B cell (primary cell): Measurements from ENCODE around the gene UBTD1. TPM values are rescaled to one million over a fixed set of nuclear protein-coding genes. Genes with fewer than 3 reads are reported as not detected.
"Not testable (repeated sequence)": the region's sequence is repeated elsewhere in the genome, so short reads cannot be mapped to it uniquely, and the experiment has no call there.

Experiments used
- ATAC-seq: fragments of 200-7000 bp; cut with Tn5 transposase; one replicate; pipeline ENCODE4 v1.10.0; 2021; ENCODE audit warnings: low read depth, mild to moderate bottlenecking, moderate number of reproducible peaks, moderate library complexity
- CTCF ChIA-PET: fragments of 350-600 bp; sonication (Branson Sonifier 250); formaldehyde crosslinking; loops from one replicate; lab custom pipeline; 2021; ENCODE audit warnings: antibody characterized with exemption, inconsistent platforms; lab: Charles Lee
- POLR2A ChIA-PET: fragments of 350-600 bp; sonication (Branson Sonifier 250); formaldehyde crosslinking; loops from one replicate; lab custom pipeline; 2021; ENCODE audit warnings: antibody characterized with exemption; lab: Charles Lee
- DNase-seq: peaks from one replicate; pipeline ENCODE4 v3.0.0; 2013
- H2AFZ ChIP-seq: 2 replicates; pipeline ENCODE4 v1.6.1; 2012; ENCODE audit warnings: mild to moderate bottlenecking, low read depth, low read length; ENCODE audit not compliant: insufficient read depth, poor library complexity, severe bottlenecking
- H3K27ac ChIP-seq, 2 donors: 1 replicate in 1 of 2; 2 replicates in 1 of 2; pipeline ENCODE4 v1.5.1; 2012 to 2013; ENCODE audit warnings: low read length in 2 of 2, mild to moderate bottlenecking in 2 of 2, moderate library complexity in 1 of 2
- H3K27me3 ChIP-seq, 4 experiments: fragments of 200-600 bp in 1 of 4; sonication (generic) in 1 of 4; replicated peaks in 1 of 4; 1 replicate in 2 of 4; 2 replicates in 2 of 4; pipeline versions ENCODE4 v1.6.1 to v1.7.0; 2013 to 2016; ENCODE audit warnings: low read length in 3 of 4, mild to moderate bottlenecking in 2 of 4, mixed read lengths in 1 of 4, moderate library complexity in 1 of 4; ENCODE audit not compliant: insufficient read depth in 4 of 4, control insufficient read depth in 3 of 4; ENCODE audit errors: control extremely low read depth in 1 of 4
- H3K36me3 ChIP-seq, 2 experiments: replicated peaks in 1 of 2; 1 replicate in 1 of 2; 2 replicates in 1 of 2; pipeline versions ENCODE4 v1.6.1 to v1.7.1; 2013; ENCODE audit warnings: low read length in 1 of 2; ENCODE audit not compliant: insufficient read depth in 2 of 2, control insufficient read depth in 1 of 2; ENCODE audit errors: control extremely low read depth in 1 of 2, extremely low read depth in 1 of 2
- H3K4me1 ChIP-seq, 2 donors: fragments of 200-600 bp in 1 of 2; sonication (generic) in 1 of 2; 1 replicate in 1 of 2; 2 replicates in 1 of 2; pipeline versions ENCODE4 v1.5.1 to v1.6.1; 2013 to 2017; ENCODE audit warnings: low read length in 2 of 2; ENCODE audit not compliant: control insufficient read depth in 2 of 2, insufficient read depth in 2 of 2
- H3K4me2 ChIP-seq: replicated peaks from 2 replicates; pipeline ENCODE3; 2012; ENCODE audit warnings: mild to moderate bottlenecking, low read depth, low read length; ENCODE audit not compliant: poor library complexity, severe bottlenecking
- H3K4me3 ChIP-seq, 5 experiments: fragments of 200-600 bp in 1 of 5; sonication (generic) in 1 of 5; 1 replicate in 3 of 5; 2 replicates in 2 of 5; pipeline versions ENCODE4 v1.5.1 to v1.7.0; 2011 to 2016; ENCODE audit warnings: low read length in 4 of 5, mild to moderate bottlenecking in 4 of 5, low read depth in 2 of 5, control low read depth in 1 of 5, moderate library complexity in 1 of 5; ENCODE audit not compliant: insufficient read depth in 1 of 5; ENCODE audit errors: control extremely low read depth in 1 of 5, extremely low read depth in 1 of 5
- H3K79me2 ChIP-seq: fragments of 200-600 bp; sonication (generic); one replicate; pipeline ENCODE4 v1.6.0; 2016; ENCODE audit warnings: low read length; ENCODE audit not compliant: control insufficient read depth, insufficient read depth
- H3K9ac ChIP-seq: fragments of 200-600 bp; sonication (generic); 2 replicates; pipeline ENCODE4 v1.6.1; 2017; ENCODE audit warnings: mild to moderate bottlenecking, low read length, moderate library complexity
- H3K9me3 ChIP-seq, 3 donors: one replicate each; pipeline versions ENCODE4 v1.6.1 to v1.7.1; 2013; ENCODE audit warnings: low read length in 2 of 3; ENCODE audit not compliant: control insufficient read depth in 2 of 3, insufficient read depth in 1 of 3; ENCODE audit errors: control extremely low read depth in 1 of 3
- H4K20me1 ChIP-seq: 2 replicates; pipeline ENCODE4 v1.6.0; 2012; ENCODE audit warnings: mild to moderate bottlenecking, low read length; ENCODE audit not compliant: insufficient read depth, control insufficient read depth, poor library complexity, severe bottlenecking
- H3K27ac Mint-ChIP-seq: one replicate; pipeline ENCODE4 v1.8.0; 2021; ENCODE audit warnings: mixed read lengths
- H3K27me3 Mint-ChIP-seq: one replicate; pipeline ENCODE4 v1.8.0; 2021; ENCODE audit warnings: mixed read lengths
- H3K4me1 Mint-ChIP-seq: one replicate; pipeline ENCODE4 v1.8.0; 2021; ENCODE audit warnings: mixed read lengths
- H3K4me3 Mint-ChIP-seq: one replicate; pipeline ENCODE4 v1.8.0; 2021; ENCODE audit warnings: mixed read lengths
- H3K9me3 Mint-ChIP-seq: one replicate; pipeline ENCODE4 v1.8.0; 2022; ENCODE audit warnings: mixed read lengths; ENCODE audit not compliant: insufficient read depth
- EZH2 ChIP-seq: IDR thresholded peaks from 2 replicates; pipeline ENCODE4 v1.6.1; 2012; ENCODE audit warnings: borderline replicate concordance, low read depth, mild to moderate bottlenecking, moderate library complexity, low read length; ENCODE audit not compliant: insufficient read depth, poor library complexity, severe bottlenecking
- WGBS: methylation state at CpG from one replicate; pipeline ENCODE4 v1.1.5; 2013; ENCODE audit warnings: missing lambda C conversion rate; ENCODE audit not compliant: insufficient coverage; 5-methylcytosine and 5-hydroxymethylcytosine counted together
- intact Hi-C: fragments of 100-400 bp; cut with micrococcal nuclease; formaldehyde crosslinking; loops from one replicate; pipeline ENCODE4 v1.10.0; 2022
- polyA plus RNA-seq: library from polyadenylated mRNA; depleted of rRNA; stranded (reverse); fragments of >200 nt; gene quantifications from 2 replicates; pipeline ENCODE4 v1.2.3, GENCODE V29; 2012
- total RNA-seq, 2 donors: library from RNA; stranded (reverse); fragments of 120-200 nt in 1 of 2; gene quantifications; 1 replicate in 1 of 2; 2 replicates in 1 of 2; pipeline versions ENCODE4 v1.2.3 to v1.2.4, GENCODE V29; 2013 to 2022
- TF ChIP-seq, protein P1 (sequence below): fragments of 200-600 bp; IDR thresholded peaks from one replicate; pipeline ENCODE4 v1.8.0; 2022; ENCODE audit warnings: antibody characterized with exemption, mild to moderate bottlenecking

Gene UBTD1
- total and polyA plus RNA-seq, 2 donors (not counting 1 experiment from before 2014, with no cell fraction given): 1.3 to 1.8 TPM

DNA sequence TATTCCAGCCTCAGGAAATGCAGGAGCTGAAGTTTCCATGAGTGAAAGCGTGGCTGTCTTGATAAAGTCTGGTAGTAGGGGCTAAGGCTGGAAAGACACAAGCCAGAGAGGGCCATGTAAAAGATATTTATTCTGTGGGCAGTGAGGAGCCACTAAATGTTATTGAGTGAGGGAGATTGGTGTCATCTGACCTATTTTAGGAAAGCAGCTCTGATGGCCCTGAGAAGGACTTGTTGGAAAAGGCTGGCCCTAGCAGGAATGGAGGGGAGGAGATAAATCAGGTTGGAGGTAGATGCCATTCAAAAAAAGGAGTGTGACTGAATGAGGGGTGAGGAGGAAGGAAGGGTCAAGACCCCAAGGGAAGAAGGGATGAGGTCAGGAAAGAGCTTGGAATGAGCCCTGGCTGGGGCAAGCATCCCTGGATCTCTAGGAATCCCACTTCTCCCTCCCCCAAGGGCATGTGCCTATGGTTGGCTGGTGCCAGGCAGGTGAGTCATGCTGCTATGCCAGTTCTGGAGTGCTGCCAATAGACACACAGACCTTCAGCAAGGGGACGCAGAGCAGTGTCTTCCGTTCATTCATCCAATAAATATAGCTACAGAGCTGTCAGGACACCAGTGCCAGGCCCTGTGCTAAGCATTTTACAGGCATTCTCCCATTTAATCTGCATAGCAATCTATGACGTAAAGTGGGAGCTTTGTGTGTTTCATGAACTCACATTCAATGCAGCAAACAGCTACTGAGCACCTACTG lies 75.8 kb downstream of the UBTD1 start:
- TF ChIP-seq, protein P1, sequence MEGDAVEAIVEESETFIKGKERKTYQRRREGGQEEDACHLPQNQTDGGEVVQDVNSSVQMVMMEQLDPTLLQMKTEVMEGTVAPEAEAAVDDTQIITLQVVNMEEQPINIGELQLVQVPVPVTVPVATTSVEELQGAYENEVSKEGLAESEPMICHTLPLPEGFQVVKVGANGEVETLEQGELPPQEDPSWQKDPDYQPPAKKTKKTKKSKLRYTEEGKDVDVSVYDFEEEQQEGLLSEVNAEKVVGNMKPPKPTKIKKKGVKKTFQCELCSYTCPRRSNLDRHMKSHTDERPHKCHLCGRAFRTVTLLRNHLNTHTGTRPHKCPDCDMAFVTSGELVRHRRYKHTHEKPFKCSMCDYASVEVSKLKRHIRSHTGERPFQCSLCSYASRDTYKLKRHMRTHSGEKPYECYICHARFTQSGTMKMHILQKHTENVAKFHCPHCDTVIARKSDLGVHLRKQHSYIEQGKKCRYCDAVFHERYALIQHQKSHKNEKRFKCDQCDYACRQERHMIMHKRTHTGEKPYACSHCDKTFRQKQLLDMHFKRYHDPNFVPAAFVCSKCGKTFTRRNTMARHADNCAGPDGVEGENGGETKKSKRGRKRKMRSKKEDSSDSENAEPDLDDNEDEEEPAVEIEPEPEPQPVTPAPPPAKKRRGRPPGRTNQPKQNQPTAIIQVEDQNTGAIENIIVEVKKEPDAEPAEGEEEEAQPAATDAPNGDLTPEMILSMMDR: no peak
- no peak for TF ChIP-seq EZH2
- Histone ChIP-seq H4K20me1 (no peaks in the 10 kb centered on the region), H3K9ac (no peak overlapping the region), H3K27ac (no peak overlapping the region), H3K4me1 (no peaks in the 10 kb centered on the region), H3K4me2 (no peak overlapping the region), H3K4me3 (no peak overlapping the region), H2AFZ (no peak overlapping the region), H3K9me3 (no peaks in the 10 kb centered on the region), H3K36me3 (no peaks in the 10 kb centered on the region), H3K79me2 (no peaks in the 10 kb centered on the region), H3K27me3 (no peaks in the 10 kb centered on the region)
- whole genome bisulfite sequencing: 69% methylated on average over 2 of the region's 4 CpGs
- Mint-ChIP-seq H3K4me3 (no peak overlapping the region), H3K9me3 (no peaks in the 10 kb centered on the region), H3K27ac (no peak overlapping the region), H3K27me3 (no peaks in the 10 kb centered on the region), H3K4me1 (no peaks in the 10 kb centered on the region)
- DNase-seq (no peak), ATAC-seq (no peak)
- CTCF ChIA-PET: interaction anchor here (1.5 kb wide), 1 partner anchor 113 kb away, joined by 3 read pairs; the partner anchor contains the start of gene AVPI1
- intact Hi-C loops: no loop called here
- POLR2A ChIA-PET: no interaction called here

DNA sequence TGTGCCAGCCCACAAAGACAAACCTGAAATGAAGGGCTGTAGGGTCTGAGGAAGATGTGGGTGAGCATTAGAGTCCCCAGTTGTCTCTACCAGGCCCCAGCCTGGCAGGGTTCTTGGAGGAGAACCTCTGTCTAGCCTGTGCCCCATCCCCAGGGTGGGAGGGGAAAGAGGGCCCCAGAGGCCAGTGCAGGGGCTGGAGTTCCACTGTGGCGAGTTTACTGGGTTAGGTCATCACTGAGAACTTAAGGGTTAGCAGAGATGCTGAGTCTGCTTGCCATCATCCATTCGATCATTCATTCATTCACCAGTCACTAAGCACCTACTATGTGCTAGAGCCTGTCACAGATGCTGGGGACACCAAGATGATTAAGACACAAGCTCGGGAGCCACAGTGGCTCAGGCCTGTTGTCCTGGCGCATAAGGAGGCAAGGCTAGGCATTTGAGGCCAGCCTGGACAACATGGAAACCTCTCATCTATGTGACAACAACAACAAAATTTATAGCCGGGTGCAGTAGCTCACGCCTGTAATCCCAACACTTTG lies 76.5 kb downstream of the UBTD1 start:
- Histone ChIP-seq H3K4me3 (no peak overlapping the region), H3K9ac (no peak overlapping the region), H4K20me1 (no peaks in the 10 kb centered on the region), H3K79me2 (no peaks in the 10 kb centered on the region), H2AFZ (no peak overlapping the region), H3K4me1 (no peaks in the 10 kb centered on the region), H3K27ac (no peak overlapping the region), H3K36me3 (no peaks in the 10 kb centered on the region), H3K27me3 (no peaks in the 10 kb centered on the region), H3K9me3 (no peaks in the 10 kb centered on the region), H3K4me2 (no peak overlapping the region)
- Mint-ChIP-seq H3K4me1 (no peaks in the 10 kb centered on the region), H3K9me3 (no peaks in the 10 kb centered on the region), H3K4me3 (no peak overlapping the region), H3K27me3 (no peaks in the 10 kb centered on the region), H3K27ac (no peak overlapping the region)
- no peak for DNase-seq
- TF ChIP-seq, protein P1: no peak
- TF ChIP-seq EZH2: no peak
- intact Hi-C loops: no loop called here
- CTCF ChIA-PET: no interaction called here
- ATAC-seq: no peak
- POLR2A ChIA-PET: no interaction called here
- 89% methylated on average over 4 of the region's 6 CpGs for WGBS

DNA sequence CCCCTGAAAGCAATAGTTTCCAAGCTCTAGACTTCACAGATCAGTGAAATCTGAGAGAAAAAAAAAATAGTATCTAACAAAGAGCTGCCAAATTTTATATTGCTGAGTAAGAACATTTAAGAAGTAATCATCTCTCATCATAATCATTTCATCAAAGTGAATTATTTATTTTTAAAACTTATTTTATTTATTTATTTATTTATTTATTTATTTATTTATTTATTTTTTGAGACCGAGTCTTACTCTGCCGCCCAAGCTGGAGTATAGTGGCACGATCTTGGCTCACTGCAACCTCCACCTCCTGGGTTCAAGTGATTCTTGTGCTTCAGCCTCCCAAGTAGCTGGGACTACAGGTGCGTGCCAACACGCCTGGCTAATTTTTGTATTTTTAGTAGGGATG lies 77.8 kb downstream of the UBTD1 start:
- H3K4me1 ChIP-seq, H3K4me1 Mint-ChIP-seq, H4K20me1 ChIP-seq, H3K4me3 ChIP-seq, POLR2A ChIA-PET, DNase-seq, H3K4me2 ChIP-seq, H3K79me2 ChIP-seq, intact Hi-C loops, H3K27ac Mint-ChIP-seq, H2AFZ ChIP-seq, H3K4me3 Mint-ChIP-seq, ATAC-seq, H3K36me3 ChIP-seq, H3K27me3 Mint-ChIP-seq, H3K9me3 ChIP-seq, H3K9ac ChIP-seq, H3K27ac ChIP-seq, H3K9me3 Mint-ChIP-seq, H3K27me3 ChIP-seq: not testable (repeated sequence)
- 0% methylated on average over 1 of the region's 5 CpGs for WGBS
- CTCF ChIA-PET: interaction anchor here (0.9 kb wide), 1 partner anchor 22 kb away, joined by 3 read pairs; no protein-coding TSS in a partner anchor
